GM19328 (cell line): ENCODE data around the gene TPSD1.
"Not testable (repeated sequence)": the region's sequence is repeated elsewhere in the genome, so short reads cannot be mapped to it uniquely, and the experiment has no call there.

Source experiments
- ATAC-seq: cut with Tn5 transposase; IDR thresholded peaks from one replicate; pipeline ENCODE4 v1.9.1; 2021; ENCODE audit warnings: mild to moderate bottlenecking, moderate library complexity; ENCODE audit not compliant: unreplicated experiment

The TPSD1 gene

GRCh38 chr16:1220841-1221627 is 34.8 kb upstream of the TPSD1 start:
- no peak for ATAC-seq

DNA sequence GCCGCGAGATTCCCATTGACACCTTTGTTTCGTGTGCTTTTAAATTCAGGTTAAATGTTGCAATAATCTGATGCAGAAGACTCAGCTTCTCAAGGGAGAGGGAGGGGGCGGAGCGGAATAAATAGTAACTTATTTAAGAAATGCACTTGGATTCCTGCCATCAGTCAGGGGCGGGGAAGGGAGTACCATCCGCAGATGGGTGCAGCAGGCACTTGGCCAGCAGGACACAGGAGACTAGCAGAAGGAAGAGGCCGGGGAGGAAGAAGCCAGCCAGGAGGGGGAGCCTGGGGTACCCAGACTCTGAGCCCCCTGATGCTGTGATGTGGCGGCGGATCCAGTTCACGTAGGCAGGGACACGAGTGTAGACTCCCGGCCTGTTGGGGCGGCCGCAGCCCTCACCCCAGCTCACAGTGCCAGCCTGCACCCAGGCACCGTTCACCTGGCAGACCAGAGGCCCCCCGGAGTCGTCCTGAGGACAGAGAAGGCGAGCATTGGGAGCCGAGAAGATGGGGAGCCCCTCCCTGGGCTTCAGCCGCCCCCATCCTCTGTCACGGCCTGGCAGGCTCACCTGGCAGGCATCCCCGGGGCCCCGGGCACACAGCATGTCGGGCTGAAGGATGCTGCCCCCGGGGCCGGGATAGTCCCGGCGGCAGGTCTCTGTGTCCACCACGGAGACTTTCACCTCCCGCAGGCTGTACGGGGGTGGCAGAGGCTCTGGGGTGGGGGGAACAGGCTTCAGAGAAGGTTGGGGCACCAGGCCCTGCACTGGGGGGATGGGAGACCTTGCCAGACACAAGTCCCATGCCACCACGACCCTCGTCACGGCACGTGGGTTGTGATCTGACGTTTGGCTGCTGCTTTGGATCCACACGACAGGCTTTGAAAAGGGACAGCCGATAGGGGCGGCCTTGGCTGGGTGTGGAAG is 34.0 kb upstream of the TPSD1 start:
- ATAC-seq = no peak

DNA sequence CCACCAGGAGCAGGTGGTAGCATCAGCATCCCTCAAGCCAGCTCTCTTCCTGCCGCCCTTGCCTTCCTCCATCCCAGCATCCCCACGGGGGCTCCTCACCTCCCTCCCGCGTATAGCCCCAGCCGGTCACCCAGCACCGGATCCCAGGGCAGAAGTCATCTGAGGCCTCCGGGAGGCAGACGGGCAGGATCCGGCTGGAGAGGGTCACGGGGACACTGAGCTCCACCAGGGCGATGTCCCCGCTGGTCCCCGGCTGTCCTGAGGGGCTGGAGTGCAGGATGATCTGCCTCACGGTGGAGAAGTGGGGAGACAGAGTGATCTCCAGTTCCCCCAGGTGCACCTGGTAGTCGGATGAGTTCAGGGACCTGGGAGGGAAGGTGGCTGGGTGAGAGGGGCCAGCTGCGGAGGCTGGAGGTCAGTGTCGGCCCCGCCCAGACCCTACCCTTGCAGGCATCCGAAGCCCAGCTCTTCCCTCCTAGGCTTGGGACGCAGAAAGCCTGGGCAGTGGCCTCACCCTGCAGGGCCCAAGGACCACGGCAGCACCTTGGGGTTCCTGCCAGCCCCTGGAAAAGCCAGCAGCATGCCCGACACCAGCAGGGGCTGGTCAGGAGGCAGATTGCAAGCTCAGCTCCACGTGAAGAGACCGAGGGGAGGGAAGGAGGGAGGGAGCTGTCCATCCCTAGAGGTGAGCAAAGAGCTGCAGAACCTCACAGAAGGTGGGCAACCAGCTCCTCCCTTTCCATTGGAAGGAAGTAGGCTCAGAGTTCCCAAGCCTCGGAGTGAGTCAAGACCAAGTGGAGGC is 33.1 kb upstream of the TPSD1 start:
- no peak for ATAC-seq

DNA sequence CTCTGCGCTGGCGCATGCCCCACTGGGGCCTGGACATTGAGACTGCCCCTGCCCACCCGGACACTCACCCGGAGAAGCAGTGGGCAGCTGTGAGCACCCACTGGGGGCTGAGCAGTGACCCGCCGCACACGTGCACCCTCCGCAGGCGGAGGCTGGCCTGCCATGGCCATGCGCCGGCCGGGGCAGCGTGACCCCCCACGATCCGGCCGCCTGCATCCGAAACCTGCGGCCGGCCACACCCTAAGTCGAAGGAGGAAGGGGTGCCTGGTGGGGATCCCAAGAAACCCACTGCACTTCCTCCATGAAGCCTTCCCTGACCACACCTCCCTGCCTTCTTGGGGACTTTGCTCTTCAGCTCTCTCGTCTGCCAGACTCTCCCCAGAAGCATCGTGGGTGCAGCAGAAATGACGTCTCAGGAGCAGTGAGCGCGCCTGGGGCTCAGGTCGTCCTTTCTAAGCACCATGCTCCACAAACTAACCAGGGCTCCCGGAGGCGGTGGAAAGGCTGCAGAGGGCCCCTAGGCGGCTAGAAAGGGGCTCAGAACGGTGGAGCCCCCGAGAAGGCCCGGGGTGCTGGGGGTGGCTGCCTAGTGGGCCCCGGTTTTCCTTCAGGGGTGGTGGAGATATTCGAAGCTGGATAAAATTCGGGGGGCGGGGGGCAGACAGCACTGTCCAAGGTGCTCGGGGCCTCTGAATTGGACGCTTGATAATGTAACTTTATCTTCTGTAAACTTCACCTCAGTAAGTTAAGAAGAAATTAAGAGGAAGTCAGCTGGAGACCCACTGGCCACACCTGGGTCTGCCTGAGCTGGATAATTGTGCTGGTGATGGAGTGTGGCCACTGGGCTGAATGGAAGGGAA is 32.3 kb upstream of the TPSD1 start:
- ATAC-seq = no peak

DNA sequence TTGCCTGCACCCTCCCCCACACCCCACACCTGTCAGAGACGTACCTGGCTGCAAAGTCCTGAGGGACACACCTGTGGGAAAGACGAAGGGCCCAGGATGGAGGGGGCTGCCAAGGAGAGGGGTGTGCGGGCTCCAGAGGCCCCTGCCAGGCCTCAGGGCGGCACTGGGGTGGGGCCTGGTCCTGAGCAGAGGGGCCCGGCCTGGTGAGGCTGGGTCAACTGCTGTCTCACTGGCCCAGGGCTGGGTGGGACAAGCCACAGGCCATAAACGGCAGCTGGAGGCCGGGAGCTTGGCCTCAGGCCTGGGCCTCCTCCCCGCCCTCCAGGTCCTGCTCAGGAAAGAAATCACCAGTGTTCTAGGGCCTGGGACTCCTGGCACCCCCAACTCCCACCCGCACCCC is 31.3 kb upstream of the TPSD1 start:
- ATAC-seq = no peak

DNA sequence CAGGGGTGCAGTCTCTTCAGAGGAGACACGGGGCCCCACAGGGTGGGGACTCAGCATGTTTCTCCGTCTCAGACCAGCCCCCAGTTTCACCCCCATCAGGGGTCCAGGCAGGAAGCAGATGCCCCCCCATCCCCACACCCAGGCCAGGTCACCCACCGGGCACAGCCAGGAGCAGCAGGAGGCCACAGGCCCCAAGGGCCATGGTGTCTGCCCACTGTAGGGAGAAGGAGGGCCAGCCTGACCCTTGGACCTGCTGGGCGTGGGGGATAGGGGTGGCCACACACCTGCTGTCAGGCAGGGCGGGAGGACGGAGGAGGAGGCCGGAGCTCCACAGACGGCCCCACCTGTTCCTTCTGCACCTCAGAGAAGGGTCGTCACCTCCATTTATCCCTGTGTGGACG is 30.8 kb upstream of the TPSD1 start, which contains the start of gene TPSG1:
Gene TPSG1 (minus strand): TSS at position 218 of the 401 bp plus-strand sequence. CDS start 16 bp downstream, at position 202.
- no peak for ATAC-seq

- ATAC-seq = not testable (repeated sequence)
These were observed 30.0 kb upstream of the TPSD1 start for GRCh38 chr16:1225728-1226311.

DNA sequence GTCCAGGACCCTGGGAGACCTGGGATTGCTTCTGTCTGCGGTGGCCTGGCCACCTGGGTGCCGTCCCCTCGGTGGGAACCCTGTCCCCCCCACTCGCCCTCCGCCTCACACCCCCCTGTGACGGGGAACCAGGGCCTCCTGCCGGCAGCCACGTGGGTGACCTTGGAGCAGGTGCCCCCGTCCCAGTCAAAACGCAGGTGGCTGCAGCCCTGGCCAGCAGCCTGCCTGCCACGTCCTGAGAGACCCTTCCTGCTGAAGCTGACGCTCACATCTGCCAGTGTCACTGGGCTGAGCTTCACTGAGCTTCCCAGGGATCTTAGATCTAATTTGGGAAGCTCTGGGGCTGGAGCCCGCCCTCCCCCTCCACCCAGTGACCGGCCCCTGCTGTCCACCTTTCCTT is 29.2 kb upstream of the TPSD1 start:
- ATAC-seq = not testable (repeated sequence)

- not testable (repeated sequence) for ATAC-seq
These were observed 27.6 kb upstream of the TPSD1 start for GRCh38 chr16:1228227-1228626.

- ATAC-seq = not testable (repeated sequence)
These were observed 26.4 kb upstream of the TPSD1 start for GRCh38 chr16:1229476-1229875.

DNA sequence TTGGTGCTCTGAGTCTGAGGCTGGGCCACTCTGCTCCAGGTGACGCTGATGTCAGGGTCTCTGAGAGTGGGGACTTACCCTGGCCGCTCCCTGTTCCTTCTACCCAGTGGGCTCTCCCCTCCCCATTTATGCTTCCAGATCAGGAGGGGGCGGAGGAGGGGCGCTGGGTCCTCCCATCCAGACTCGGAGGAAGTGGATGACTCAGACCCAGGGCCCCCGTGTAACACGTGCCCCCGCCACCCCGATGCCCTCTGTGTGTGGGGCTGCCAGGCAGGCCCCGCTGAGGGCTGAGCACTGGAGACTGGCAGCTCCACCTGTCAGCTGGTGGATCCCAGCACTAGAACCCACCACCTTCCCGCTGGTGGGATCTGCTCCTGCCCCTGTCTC is 25.8 kb upstream of the TPSD1 start, which contains the start of gene TPSB2:
Gene TPSB2 (minus strand): TSS at position 101 of the 387 bp plus-strand sequence. CDS start 233 bp downstream, outside the sequence.
- ATAC-seq = not testable (repeated sequence)

GRCh38 chr16:1230471-1231212 is 25.2 kb upstream of the TPSD1 start:
- not testable (repeated sequence) for ATAC-seq

DNA sequence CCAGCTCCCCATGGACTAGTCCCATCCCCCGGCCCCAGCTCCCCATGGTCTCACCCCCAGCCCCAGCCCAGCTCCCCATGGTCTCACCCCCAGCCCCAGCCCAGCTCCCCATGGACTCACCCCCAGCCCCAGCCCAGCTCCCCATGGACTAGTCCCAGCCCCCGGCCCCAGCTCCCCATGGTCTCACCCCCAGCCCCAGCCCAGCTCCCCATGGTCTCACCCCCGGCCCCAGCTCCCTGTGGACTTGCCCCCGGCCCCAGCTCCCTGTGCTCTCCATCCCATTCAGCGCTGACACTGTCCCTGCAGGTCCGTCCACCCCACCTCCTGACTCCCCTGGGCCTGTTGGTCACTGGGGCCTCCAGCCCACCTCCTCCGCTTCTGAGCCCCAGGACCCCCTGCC is 24.6 kb upstream of the TPSD1 start:
- not testable (repeated sequence) for ATAC-seq

GRCh38 chr16:1232049-1232748 is 23.7 kb upstream of the TPSD1 start:
- ATAC-seq = not testable (repeated sequence)

DNA sequence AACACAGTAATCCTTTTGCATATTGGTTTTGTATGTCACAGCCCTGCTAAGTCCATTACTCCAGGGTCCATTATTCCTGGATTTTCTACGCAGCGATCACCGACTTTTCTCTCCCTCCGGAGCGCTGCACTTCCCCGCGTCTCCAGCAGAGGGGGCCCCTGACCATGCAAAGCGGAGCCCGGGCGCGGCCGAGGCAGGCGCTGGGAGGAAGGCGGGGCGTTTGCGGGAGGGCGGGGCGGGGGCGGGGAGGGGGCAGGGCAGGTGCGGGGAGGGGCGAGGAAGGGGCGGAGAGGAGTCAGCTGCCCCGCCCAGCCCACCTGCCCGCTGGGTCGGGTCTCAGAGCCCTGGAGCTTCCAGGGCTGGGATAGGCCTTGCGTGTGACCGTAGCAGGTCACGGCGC is 19.2 kb upstream of the TPSD1 start:
- not testable (repeated sequence) for ATAC-seq

- ATAC-seq = no peak
These were observed 17.9 kb upstream of the TPSD1 start for GRCh38 chr16:1237990-1238389.

GRCh38 chr16:1238909-1239308 is 17.0 kb upstream of the TPSD1 start:
- not testable (repeated sequence) for ATAC-seq

DNA sequence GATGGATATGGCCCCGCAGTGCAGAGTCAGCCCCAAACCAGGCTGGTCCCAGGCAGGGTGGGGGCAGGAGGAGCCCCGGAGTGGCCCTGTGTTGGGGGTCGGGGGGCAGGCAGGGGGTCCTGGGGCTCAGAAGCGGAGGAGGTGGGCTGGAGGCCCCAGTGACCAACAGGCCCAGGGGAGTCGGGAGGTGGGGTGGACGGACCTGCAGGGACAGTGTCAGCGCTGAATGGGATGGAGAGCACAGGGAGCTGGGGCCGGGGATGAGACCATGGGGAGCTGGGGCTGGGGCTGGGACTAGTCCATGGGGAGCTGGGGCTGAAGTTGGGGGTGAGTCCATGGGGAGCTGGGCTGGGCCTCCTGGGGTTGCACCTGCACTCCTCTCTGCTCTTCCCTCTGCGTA is 16.3 kb upstream of the TPSD1 start:
- ATAC-seq = not testable (repeated sequence)
